SIG-M5 treated with dmso at 0.1 percent for 504 hours (cell line): Measurements from ENCODE around the gene CHCHD5.
"Not testable (repeated sequence)": the region's sequence is repeated elsewhere in the genome, so short reads cannot be mapped to it uniquely, and the experiment has no call there.

Experiments
- DNase-seq: peaks from one replicate; lab custom pipeline; 2025; ENCODE audit not compliant: unreplicated experiment; lab: John Stamatoyannopoulos, UW

CHCHD5 gene, protein sequence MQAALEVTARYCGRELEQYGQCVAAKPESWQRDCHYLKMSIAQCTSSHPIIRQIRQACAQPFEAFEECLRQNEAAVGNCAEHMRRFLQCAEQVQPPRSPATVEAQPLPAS

DNA sequence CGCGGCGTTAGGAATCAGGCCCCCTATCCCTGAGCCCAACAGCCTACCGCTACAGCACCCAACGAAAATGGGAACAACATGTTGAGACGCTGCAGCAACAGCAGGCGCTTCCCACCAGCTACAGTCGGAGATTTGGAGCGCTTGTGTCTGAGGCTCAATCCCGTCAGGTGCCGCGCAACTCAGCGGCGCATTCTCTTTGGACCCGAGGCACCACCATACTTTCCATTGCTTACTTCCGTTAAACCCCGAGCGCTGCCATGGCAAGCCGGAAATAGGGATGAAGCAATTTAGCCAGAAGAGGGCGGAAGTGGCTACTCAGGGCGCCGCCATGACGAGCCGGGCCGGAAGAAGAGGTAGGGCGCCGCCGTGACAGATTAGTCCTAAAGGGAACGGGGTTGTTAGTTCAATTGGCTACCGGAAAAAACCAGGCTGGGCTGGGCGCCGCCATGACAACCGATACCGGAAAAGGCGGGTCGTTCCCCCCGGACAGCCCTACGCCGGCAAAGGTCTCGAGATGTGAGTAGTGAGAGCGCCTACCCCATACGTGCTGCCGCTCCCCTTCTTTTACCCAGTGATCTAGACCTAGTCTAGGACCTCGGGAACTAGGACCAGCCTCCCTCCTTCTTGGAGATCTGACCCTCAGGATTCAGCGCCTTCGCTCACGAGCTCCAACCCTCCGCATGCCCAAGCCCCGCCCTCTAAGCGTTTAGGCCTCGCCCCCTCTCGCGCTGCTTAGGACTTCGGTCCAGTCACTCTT is at the start of gene CHCHD5:
Gene CHCHD5, plus strand, starts transcription at position 476 of the 757 bp plus-strand sequence. Its CDS starts 39 bp downstream, at position 515.
- peak; percentile 99 for DNase-seq

DNA sequence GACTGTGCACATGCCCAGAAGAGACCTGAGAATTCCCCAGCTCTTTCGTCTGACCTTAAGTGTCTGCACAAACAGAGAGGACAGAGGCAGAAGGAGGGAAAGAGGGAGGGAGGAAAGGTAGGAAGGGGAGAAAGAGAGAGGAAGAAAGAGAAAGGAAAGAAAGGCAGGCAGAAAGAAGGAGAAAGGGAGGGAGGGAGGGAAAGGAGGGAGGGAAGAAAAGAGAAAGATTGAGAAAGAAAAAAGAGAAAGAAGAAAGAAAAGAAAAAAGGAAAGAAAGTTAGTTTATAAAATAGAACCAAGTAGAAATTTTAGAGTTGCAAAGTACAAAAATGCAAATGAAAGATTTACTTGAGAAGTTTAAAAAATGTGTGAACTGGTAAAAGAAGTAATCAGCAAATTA is 49.6 kb upstream of the CHCHD5 start:
- no peak for DNase-seq

DNA sequence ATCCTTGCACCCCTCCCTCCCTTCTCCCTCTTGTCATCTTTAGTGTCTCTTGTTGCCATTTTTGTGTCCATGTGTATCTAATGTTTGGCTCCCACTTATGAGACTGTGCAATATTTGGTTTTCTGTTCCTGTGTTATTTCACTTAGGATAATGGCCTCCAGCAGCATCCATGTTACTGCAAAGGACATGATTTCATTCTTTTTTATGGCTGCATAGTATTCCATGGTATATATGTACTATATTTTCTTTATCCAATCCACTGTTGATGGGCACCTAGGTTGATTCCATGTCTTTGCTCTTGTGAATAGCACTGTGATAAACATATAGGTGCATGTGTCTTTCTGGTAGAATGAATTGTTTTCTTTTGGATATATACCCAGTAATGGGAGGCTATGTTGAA is 47.7 kb upstream of the CHCHD5 start:
- not testable (repeated sequence) for DNase-seq

DNA sequence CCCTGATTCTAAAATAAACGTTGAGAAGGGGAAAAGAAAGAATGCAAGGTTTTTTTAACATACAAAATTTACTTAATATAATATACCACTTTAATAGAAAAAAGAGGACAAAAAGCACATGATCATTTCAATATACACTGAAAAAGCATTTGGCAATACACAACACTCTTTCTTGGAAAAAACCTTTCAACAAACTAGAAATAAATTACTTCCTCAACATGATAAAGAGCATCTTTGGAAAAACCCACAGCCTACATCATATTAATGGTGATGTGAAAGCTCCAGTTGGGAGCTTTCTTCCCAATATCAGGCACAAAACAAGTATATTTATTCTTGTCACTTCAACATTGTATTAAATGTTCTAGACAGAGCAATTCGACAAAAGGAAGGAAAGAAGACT is 45.1 kb upstream of the CHCHD5 start:
- no peak for DNase-seq

DNA sequence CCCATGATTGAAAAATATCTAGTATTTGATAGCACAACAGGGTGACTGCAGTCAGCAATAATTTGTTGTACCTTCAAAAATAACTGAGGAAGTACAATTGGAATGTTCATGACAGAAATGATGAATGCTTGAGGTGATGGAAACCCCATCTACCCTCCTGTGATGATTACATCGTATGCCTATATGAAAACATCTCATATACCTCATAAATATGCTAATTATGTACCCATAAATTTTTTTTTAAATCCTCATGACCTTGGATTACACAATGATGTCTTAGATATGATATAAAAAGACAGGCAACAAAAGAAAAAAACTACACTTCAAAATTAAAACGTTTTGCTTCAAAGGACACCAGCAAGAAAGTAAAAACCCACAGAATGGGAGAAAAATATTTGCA is 43.5 kb upstream of the CHCHD5 start:
- no peak for DNase-seq

DNA sequence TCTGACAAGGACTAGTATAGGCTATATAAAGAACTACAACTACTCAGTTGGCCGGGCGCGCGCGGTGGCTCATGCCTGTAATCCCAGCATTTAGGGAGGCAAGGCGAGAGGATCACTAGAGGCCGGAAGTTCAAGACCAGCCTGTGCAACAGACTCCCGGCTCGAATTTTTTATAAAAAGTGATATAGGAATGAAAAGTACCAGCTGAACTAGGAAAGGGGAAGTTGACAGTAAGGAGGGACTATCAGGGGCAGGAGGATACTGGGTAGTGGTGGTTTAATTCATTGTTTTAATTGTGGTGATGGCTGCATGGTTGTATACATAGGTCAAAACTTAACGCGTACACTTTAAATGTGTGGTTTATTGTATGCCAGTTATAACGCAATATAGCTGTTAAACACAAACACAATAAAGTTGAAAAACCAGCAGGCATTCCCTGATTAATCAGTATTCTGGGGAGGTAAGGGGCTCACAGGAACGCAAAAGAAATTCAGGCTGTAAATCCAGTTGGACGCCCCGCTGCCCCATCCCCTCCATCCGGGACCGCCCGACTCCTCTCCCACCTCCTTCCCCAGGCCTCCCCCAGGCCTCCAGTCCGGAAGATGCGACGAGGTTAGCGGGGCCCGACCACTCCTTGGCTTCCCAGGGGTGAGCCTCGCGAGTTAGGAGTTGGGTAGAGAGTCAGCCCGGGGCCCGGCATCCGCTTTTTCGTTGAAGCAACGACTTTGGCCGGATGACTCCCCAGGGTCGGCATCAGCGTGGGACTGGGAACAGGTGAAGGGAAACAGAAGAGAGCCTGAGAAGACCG is 42.9 kb upstream of the CHCHD5 start:
- DNase-seq: peak; percentile 82

DNA sequence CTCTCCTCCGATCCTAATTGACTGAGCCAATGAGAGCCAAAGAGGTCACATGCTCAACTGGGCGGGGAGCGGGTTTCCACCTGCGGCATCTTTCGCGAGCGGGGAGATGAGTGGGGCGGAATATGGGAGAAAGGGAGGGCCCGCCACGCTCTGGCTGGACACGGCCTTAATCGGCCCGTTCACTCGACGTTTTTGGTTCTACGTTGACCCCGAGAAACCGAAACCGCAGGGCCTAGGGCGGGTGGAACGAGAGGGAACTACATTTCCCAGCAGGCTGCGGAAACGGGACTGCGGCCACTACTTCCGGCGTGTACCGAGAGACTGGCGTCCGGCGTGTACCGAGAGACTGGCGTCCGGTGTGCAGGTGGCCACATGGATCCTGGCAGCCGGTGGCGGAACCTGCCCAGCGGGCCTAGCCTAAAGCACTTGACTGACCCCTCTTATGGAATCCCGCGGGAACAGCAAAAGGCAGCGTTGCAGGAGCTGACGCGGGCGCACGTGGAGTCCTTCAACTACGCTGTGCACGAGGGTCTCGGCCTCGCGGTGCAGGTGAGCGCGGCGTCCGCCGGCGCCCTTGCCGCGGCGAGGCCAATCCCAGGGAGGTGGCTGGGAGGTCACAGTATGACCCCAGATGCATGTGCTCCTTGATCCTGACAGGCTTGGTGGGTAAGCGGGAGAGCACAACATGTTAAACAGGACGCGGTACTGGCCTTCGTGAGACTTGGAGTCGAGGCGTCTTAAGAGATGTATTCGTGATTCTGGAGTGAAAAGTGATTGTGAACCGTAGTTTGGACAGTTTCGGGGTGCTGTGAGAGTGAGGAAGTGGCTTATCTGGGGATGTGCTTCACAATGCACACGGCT is 42.1 kb upstream of the CHCHD5 start, which contains the start of gene POLR1B:
Gene POLR1B, plus strand, starts transcription at position 343 of the 861 bp plus-strand sequence. Its CDS starts 30 bp downstream, at position 373.
- peak; percentile 83 for DNase-seq

DNA sequence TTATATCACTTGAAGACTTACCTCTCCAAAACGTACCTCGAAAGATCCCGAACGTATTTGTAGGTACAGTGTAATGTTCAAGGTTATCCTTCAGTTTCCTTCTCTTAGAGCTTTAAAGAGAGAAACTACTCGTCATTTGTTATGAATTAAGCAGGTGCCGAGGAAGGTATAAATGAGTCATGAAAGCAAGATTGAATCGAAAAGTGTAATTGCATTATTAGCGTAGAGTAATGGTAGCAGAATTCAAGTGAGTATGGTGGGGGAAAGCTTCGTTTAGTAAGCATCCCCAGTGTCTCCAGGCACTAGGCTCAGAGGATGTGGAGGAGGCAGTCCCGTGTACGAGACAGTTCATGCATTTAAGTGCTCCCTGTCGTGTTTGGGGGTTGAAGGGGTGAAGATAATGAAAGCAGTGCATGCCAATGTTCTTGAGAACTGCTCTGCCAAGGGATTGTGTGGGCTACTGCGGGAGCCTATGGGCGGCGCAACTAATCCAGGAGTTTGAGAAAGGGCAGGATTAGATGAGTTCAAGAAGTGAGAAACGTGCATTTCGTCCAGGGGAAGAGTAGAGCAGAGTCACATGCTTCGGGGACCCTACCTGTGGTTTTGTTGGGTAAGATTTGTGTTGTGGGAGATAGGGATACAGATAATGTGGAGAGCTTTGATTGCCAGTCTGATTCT is 41.3 kb upstream of the CHCHD5 start:
- DNase-seq: peak; percentile 55

DNA sequence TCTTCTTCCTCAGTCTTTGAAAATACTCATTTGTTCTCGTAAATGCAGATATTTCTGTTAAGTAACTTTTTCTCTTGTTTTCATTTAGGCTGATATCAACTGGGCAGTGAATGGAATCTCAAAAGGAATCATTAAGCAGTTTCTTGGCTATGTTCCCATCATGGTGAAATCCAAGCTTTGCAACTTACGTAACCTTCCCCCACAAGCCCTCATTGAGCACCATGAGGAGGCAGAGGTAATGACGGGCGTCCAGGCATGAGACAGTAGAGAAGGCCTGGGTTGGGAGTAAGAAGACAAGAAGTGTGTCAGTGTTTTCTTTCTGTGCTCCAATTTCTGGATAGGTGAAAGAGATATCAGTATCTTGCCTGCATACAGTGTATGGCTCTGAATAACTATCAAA is 37.1 kb upstream of the CHCHD5 start:
- peak; percentile 15 for DNase-seq

DNA sequence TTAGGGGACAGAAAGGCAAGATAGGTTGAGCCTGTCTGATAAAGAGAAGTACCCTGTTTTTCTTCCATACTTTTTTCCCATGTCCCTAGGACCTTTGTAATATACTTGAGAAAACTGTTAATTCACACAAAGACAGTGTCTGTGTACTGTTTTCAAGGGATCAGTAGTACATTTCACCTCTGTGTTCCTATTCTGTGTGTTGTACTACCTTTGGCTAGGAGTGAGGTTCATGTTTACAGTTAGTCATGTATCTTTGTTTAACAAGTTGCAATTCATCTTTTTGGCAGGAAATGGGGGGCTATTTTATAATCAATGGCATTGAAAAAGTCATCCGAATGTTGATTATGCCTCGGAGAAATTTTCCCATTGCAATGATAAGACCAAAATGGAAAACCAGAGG is 35.4 kb upstream of the CHCHD5 start:
- no peak for DNase-seq

DNA sequence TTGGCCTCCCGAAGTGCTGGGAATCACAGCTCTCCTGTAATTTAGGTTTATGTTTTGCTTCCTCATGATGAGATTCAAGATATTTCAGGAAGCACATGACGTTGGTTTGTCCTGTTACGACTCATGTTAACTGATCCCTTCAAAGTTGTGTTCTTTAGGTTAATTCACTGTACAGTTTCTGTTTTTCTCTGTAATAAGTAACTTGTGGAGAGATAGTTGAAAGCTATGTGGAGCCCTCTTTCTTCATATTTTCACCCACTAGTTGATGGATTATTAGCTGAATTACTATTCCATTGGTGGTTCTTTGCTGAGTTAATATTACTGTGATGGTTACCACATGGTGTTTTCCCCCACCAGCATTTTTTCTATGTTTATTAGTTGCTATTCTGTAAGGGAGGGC is 18.3 kb upstream of the CHCHD5 start:
- DNase-seq: no peak

DNA sequence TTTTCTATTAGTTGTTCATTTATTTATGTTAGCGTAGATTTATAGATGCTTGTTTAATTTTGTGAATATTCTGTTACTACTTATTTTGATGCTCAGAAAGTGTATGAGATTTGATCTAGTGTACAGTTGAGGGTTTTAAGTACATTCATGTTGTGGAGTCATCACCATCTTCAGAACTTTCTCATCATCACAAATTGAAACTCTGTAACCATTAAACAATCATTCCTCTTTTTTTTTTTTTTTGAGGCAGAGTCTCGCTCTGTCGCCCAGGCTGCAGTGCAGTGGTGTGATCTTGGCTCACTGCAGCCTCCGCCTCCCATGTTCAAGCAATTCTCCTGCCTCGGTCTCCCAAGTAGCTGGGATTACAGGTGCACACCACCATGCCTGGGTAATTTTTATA is 17.9 kb upstream of the CHCHD5 start:
- not testable (repeated sequence) for DNase-seq

DNA sequence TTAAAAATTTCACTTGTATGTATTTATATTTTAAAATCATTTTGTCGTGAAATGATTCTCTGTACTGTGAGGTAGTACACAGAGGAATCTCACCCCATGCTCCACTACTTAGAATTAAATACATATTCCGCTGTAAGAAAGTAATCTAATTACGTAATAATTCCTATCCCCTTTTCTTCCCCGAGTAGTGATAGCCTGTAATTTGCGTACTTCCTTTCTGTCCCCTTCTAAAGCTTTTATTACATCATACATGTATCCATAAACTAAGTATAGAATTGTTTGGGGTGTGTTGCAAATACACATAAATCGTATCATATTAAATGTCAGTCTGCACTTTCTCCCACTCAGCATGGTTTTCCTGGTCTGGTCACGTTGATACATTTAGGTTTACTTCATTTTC is 12.4 kb upstream of the CHCHD5 start:
- DNase-seq: peak; percentile 25

DNA sequence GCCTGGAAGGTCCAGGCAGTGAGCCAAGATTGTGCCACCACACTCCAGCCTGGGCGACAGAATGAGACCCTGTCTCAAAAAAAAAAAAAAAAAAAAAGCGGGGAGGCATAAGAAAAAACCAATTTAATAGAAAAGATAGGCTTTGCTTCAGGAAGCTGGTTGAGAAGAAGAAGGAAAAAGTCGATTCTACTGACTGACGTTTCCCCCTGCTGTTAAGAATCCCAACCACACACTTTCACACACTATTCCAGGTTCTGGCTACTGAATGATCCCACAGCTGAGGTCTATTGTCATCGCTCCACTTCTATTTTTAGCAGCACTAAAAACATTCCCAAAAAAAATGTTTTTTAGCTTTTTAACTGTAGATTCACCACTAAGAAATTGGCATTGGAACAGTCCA is 6.7 kb upstream of the CHCHD5 start:
- peak; percentile 7 for DNase-seq

DNA sequence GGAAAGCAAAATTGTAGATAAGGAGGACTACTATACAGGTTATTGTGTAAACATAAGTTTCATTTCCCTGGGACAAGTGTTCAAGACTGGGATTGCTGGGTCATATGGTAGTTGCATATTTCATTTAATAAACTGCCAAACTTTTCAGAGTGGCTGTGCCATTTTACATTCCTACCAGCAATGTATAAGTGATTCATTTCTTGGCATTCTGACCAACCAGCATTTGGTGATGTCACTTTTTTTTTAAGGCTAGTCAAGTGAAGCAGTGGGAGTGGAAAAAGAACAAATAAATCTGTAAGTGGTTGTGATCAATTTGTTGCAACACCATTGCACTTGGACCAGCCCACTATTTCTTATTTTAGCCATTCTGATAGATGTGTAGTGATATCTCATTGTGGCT is 5.2 kb upstream of the CHCHD5 start:
- peak; percentile 35 for DNase-seq

DNA sequence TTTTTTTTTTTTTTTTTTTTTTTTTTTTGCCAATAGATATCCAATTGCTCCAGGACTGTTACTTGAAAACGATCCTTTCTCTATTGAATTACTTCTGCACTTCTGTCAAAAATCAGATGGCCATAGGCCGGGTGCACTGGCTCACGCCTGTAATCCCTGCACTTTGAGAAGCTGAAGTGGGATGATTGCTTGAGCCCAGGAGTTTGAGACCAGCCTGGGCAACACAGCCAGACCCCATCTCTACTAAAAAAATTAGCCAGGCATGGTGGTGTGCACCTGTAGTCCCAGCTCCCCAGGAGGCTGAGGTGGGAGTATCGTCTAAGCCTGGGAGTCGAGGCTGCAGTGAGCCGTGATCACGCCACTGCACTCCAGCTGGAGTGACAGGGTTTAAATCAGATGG is 4.3 kb upstream of the CHCHD5 start:
- DNase-seq: no peak

DNA sequence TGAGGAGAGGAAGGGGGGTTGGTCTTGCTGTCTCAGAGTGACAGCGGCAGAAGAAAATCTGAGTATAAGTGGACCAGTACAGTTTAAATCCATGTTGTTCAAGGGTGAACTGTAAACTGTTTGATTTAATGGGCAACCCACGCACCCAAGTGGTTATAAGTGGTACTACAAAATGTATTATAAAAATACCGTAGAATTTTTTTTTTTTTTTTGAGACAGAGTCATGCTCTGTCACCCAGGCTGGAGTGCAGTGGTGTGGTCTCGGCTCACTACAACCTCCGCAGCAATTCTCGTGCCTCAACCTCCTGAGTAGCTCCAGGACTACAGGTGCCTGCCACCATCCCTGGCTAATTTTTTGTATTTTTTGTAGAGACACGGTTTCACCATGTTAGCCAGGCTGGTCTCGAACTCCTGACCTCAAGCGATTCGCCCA is 2.1 kb upstream of the CHCHD5 start:
- DNase-seq: peak; percentile 79

DNA sequence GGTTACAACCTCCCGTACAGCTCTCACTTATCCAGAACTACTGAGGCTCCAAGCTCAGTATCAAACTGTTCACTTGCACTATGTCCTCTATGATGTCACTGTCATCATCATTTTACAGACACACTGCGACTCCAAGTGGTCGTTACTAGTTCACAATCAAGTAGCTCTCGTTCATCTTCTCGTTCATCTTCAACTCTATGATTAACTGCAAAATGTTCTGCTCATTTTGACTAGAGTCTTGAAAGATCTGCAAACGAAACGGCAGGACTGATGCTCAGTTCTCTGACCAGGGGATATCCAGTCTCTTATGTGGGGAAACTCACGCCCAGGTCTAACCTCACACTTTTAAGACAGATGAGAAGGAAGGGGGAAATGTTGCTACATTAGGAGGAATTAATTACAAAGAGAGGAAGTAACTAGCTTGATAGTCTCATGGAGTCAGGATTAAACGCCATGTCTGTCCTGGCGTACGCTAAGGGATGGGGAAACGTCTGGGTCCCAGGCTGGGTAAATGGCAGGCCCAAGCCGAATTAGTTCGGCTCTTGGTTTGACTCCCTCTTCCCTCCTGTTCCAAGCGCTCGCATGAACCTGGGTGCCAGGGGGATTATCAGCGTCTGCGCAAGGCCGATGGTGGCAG is 794 bp upstream of the CHCHD5 start:
- DNase-seq: peak; percentile 62

DNA sequence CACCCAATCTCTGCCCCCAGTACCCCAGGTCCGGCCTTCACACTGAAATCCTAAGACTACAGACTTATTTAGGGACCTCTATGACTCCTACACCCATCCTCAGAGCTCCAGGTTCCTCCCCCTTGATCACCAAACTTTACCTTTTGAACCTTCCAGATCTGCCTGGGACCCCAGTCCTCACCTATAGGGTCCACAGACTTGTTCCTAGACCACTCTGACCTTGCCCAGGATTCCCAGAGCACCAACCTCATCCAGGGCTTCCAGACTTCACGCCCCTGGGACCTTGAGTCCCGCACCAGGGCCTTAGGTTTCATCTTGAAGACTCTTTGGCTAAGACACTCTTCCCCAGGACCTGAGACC is 462 bp downstream of the CHCHD5 start:
- no peak for DNase-seq

DNA sequence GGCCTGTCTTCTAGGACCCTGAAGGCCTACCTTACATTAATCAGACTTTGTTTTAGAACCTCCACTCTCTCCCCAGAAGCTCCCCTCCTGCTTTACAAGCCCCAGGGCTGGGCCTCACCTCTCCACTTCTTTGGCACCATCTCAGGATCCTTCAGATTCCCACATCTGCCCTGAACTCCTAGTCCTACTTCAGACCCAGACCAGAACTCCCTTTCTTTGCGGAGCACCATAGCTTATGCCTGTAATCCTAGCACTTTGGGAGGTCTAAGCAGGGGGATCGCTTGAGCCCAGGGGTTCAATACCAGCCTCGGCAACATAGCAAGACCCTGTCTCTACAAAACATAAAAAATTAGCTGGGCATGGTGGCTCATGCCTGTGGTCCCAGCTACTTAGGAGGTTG is 991 bp downstream of the CHCHD5 start:
- DNase-seq: no peak
